ENCODE measurements around the gene FRMD7. TPM values are rescaled to one million over a fixed set of nuclear protein-coding genes. Genes with fewer than 3 reads are reported as not detected.
"Not testable (repeated sequence)": the region's sequence is repeated elsewhere in the genome, so short reads cannot be mapped to it uniquely, and the experiment has no call there.

Gene FRMD7
- total RNA-seq, 1 donor from 2014 or later = not detected

DNA sequence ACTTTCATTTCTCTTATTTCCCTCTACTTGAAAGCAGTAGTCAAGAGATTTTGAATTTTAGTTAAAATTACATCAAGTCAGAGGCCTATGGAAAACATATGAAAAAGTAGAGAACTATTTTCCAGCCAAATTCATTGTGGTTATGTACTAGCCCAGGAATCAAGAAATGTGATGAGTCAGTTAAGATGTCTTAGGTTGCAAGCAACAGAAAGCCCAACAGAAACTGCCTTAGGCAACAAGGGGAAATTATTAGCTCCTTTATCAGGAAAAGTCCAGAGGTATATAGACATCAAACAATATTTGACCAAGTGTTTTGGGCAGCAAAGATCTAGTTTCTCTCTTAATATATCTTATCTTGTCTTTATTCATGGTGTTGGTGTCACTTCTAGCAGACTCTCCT, 37.8 kb upstream of the FRMD7 start:
- Mint-ChIP-seq H3K27ac (no peak overlapping the region), H3K9me3 (ENCODE audit: low read depth) (peaks cover 25% of the 10 kb centered on the region), H3K36me3 (ENCODE audit: insufficient read depth) (peaks cover 9% of the 10 kb centered on the region), H3K4me3 (ENCODE audit: low read depth) (no peak overlapping the region), H3K4me1 (ENCODE audit: low read depth) (peaks cover 11% of the 10 kb centered on the region), H3K27me3 (no peaks in the 10 kb centered on the region)
- TF ChIP-seq, protein P1, sequence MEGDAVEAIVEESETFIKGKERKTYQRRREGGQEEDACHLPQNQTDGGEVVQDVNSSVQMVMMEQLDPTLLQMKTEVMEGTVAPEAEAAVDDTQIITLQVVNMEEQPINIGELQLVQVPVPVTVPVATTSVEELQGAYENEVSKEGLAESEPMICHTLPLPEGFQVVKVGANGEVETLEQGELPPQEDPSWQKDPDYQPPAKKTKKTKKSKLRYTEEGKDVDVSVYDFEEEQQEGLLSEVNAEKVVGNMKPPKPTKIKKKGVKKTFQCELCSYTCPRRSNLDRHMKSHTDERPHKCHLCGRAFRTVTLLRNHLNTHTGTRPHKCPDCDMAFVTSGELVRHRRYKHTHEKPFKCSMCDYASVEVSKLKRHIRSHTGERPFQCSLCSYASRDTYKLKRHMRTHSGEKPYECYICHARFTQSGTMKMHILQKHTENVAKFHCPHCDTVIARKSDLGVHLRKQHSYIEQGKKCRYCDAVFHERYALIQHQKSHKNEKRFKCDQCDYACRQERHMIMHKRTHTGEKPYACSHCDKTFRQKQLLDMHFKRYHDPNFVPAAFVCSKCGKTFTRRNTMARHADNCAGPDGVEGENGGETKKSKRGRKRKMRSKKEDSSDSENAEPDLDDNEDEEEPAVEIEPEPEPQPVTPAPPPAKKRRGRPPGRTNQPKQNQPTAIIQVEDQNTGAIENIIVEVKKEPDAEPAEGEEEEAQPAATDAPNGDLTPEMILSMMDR (IDR thresholded peaks at IDR 0.05; ENCODE audit: unreplicated experiment) = no peak
- no peak for DNase-seq (ENCODE audit: low spot score, unreplicated experiment)

DNA sequence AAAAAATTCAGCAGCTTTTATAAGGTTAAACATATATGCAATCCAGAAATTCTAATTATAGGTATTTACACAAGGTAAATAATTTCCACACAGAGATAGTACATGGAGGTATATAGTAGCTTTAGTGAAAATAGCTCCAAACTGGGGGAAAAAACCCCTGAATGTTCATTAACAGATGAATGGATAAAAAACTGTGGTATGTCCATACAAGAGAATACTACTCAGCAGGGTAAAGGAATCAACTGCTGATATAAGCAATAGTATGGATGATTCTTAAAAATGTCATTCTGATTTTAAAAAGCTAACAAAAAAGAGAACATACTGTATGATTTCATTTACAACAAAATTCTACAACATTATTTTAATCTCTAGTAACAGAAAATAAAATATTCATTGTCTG, 37.2 kb upstream of the FRMD7 start:
- Mint-ChIP-seq H3K4me3 (ENCODE audit: low read depth) (no peak overlapping the region), H3K4me1 (ENCODE audit: low read depth) (peaks cover 8% of the 10 kb centered on the region), H3K36me3 (ENCODE audit: insufficient read depth) (peaks cover 9% of the 10 kb centered on the region), H3K27me3 (no peaks in the 10 kb centered on the region), H3K27ac (no peak overlapping the region), H3K9me3 (ENCODE audit: low read depth) (peaks cover 26% of the 10 kb centered on the region)
- no peak for DNase-seq (ENCODE audit: low spot score, unreplicated experiment)
- TF ChIP-seq, protein P1 (IDR thresholded peaks at IDR 0.05; ENCODE audit: unreplicated experiment) = no peak

DNA sequence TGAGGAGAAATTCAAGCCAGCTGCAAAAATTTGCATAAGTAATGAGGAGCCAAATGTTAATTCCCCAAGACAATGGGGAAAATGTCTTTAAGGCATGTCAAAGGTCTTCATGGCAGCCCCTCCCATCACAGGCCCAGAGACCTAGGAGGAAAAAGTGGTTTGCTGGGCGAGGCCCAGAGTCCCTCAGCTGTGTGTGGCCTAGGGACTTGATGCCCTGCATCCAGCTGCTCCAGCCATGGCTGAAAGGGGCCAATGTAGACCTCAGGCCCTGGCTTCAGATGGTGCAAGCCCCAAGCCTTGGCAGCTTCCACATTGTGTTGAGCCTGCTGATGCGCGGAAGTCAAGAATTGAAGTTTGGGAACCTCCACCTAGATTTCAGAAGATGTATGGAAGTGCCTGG, 35.3 kb upstream of the FRMD7 start:
- not testable (repeated sequence) for H3K27ac Mint-ChIP-seq; H3K27me3 Mint-ChIP-seq; H3K36me3 Mint-ChIP-seq (ENCODE audit: insufficient read depth); H3K4me1 Mint-ChIP-seq (ENCODE audit: low read depth); H3K4me3 Mint-ChIP-seq (ENCODE audit: low read depth); DNase-seq (ENCODE audit: low spot score, unreplicated experiment)
- peaks cover 30% of the 10 kb centered on the region for H3K9me3 Mint-ChIP-seq (ENCODE audit: low read depth)

DNA sequence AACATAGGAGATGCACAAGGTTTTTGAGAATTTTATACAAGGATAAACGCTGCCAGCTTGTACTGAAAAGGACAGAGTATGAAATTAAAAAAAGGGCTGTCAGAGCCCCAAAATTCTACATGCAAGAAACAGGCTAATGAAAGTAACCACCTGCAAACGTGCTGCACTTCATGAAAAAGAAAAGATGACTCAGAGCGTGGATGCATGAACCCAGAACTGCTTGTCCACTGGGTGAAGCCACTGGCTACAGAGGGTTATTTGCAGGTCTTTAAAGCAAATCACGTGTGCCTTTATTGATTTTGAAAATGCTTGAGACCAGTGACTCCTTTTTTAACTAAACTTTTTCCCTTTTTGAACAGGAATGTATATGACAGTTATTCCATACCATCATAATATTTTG, 25.3 kb upstream of the FRMD7 start:
- Mint-ChIP-seq H3K9me3 (ENCODE audit: low read depth) (peaks cover 3% of the 10 kb centered on the region), H3K4me3 (ENCODE audit: low read depth) (no peak overlapping the region), H3K27ac (no peak overlapping the region), H3K4me1 (ENCODE audit: low read depth) (no peaks in the 10 kb centered on the region), H3K36me3 (ENCODE audit: insufficient read depth) (no peaks in the 10 kb centered on the region), H3K27me3 (no peaks in the 10 kb centered on the region)
- TF ChIP-seq, protein P1 (IDR thresholded peaks at IDR 0.05; ENCODE audit: unreplicated experiment) = no peak
- no peak for DNase-seq (ENCODE audit: low spot score, unreplicated experiment)

DNA sequence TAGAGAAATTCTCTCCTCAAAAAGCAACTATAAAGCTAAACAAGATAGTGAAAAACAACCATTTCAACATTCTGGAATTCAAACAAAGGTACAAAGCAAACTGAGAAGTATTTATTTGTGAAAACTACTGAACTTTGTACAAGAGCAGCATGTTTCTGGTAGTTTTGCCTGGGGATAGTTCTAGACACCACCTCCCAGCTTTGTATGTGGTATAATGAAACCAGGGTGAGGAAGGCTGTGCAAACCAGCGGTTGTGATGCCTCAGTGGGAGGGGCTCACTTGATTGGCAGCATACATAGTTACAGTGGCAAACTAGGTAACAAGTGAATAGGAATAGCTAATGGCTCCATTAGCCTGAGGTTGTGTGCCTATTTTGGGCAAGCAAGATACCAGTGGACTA, 18.6 kb upstream of the FRMD7 start:
- no peaks in the 10 kb centered on the region for H3K9me3 Mint-ChIP-seq (ENCODE audit: low read depth)
- H3K27me3 Mint-ChIP-seq = no peaks in the 10 kb centered on the region
- no peaks in the 10 kb centered on the region for H3K4me1 Mint-ChIP-seq (ENCODE audit: low read depth)
- H3K27ac Mint-ChIP-seq = no peak overlapping the region
- H3K36me3 Mint-ChIP-seq (ENCODE audit: insufficient read depth) = no peaks in the 10 kb centered on the region
- DNase-seq (ENCODE audit: low spot score, unreplicated experiment) = no peak
- H3K4me3 Mint-ChIP-seq (ENCODE audit: low read depth) = no peak overlapping the region
- TF ChIP-seq, protein P1 (IDR thresholded peaks at IDR 0.05; ENCODE audit: unreplicated experiment) = no peak

DNA sequence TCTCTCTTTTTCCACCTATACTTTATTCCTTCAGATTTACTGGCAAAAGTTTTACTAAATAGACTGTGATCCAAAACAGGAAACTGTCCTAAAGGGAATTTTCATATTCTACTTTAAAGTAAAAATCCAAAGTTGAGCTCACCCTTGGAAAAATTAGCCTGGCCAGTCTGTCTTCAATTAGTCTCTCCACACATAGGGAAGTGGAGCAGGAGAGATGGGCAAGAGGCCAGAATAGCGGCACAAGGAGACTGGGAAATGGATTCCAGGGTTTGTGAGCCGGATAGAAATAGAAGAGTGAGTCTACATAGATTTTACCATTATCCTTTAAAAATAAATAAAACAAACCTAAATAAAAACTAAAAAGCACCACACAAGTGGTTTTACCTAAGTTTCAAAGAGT, 16.2 kb upstream of the FRMD7 start:
- H3K36me3 Mint-ChIP-seq (ENCODE audit: insufficient read depth) = no peaks in the 10 kb centered on the region
- H3K9me3 Mint-ChIP-seq (ENCODE audit: low read depth) = no peaks in the 10 kb centered on the region
- no peaks in the 10 kb centered on the region for H3K27me3 Mint-ChIP-seq
- no peak overlapping the region for H3K27ac Mint-ChIP-seq
- TF ChIP-seq, protein P1 (IDR thresholded peaks at IDR 0.05; ENCODE audit: unreplicated experiment) = no peak
- no peak for DNase-seq (ENCODE audit: low spot score, unreplicated experiment)
- H3K4me1 Mint-ChIP-seq (ENCODE audit: low read depth) = no peaks in the 10 kb centered on the region
- no peak overlapping the region for H3K4me3 Mint-ChIP-seq (ENCODE audit: low read depth)

All from progenitor cell of endocrine pancreas (in vitro differentiated cells).